AG04450 (cell line): ENCODE data around the gene UBAC1. TPM values are rescaled to one million over a fixed set of nuclear protein-coding genes. Genes with fewer than 3 reads are reported as not detected.
A peak's percentile ranks its signal among the peaks of the same experiment; 100 is the strongest.

Experiments
- CTCF ChIA-PET: fragments of 300-600, 350-600 bp; formaldehyde crosslinking; extraction: SDS; loops from one replicate; lab custom pipeline; 2022; ENCODE audit warnings: antibody characterized with exemption, inconsistent platforms; lab: Charles Lee
- POLR2A ChIA-PET: fragments of 350-600 bp; formaldehyde crosslinking; extraction: SDS; loops from one replicate; lab custom pipeline; 2021; ENCODE audit warnings: antibody characterized with exemption, inconsistent platforms; lab: Yijun Ruan, JAX
- DNase-seq: peaks from one replicate; pipeline ENCODE4 v3.0.0-alpha.2; 2011; ENCODE audit warnings: low read depth, low spot score
- H3K27ac ChIP-seq: one replicate; pipeline ENCODE4 v1.5.1; 2012; ENCODE audit warnings: low read depth, low read length, control low read depth
- H3K27me3 ChIP-seq: one replicate; pipeline ENCODE4 v1.6.0; 2012; ENCODE audit warnings: low read length; ENCODE audit not compliant: control insufficient read depth, insufficient read depth
- H3K4me3 ChIP-seq: 2 replicates; pipeline ENCODE4 v1.5.1; 2011; ENCODE audit warnings: mild to moderate bottlenecking, low read depth, low read length, control low read depth
- H3K9me3 ChIP-seq: 2 replicates; pipeline ENCODE4 v1.5.1; 2012; ENCODE audit warnings: low read length; ENCODE audit not compliant: control insufficient read depth, insufficient read depth
- CTCF ChIP-seq: IDR thresholded peaks from 2 replicates; pipeline ENCODE4 v1.5.1; 2011; ENCODE audit warnings: low read depth, low read length, control low read depth, inconsistent platforms
- polyA plus RNA-seq: library from polyadenylated mRNA; depleted of rRNA; stranded (reverse); fragments of >200 nt; gene quantifications from 2 replicates; pipeline ENCODE4 v1.2.3, GENCODE V29; 2011

UBAC1 gene
- polyA plus RNA-seq, 1 experiment: 35.8 TPM

GRCh38 chr9:135994501-135995192 is 33.5 kb upstream of the UBAC1 start:
- POLR2A ChIA-PET: no interaction called here
- TF ChIP-seq CTCF: no peak
- peaks cover 6% of the 10 kb centered on the region for H3K27me3 ChIP-seq
- no peak for DNase-seq
- H3K4me3 ChIP-seq: no peak overlapping the region
- CTCF ChIA-PET: no interaction called here
- no peak overlapping the region for H3K27ac ChIP-seq
- no peaks in the 10 kb centered on the region; the same call in 1 of the 2 replicates for H3K9me3 ChIP-seq

GRCh38 chr9:135993765-135994500 is 32.8 kb upstream of the UBAC1 start:
- CTCF ChIA-PET: no interaction called here
- no peak for DNase-seq
- POLR2A ChIA-PET: no interaction called here
- H3K4me3 ChIP-seq: no peak overlapping the region
- peaks cover 10% of the 10 kb centered on the region for H3K27me3 ChIP-seq
- TF ChIP-seq CTCF: no peak
- no peaks in the 10 kb centered on the region; the same call in 1 of the 2 replicates for H3K9me3 ChIP-seq
- no peak overlapping the region for H3K27ac ChIP-seq

- ChIA-PET CTCF (no interaction called here), POLR2A (no interaction called here)
- TF ChIP-seq CTCF: no peak
- Histone ChIP-seq H3K27ac (peak overlapping the region; percentile 91), H3K27me3 (peaks cover 14% of the 10 kb centered on the region), H3K9me3 (no peaks in the 10 kb centered on the region; the same call in 1 of the 2 replicates), H3K4me3 (0 out of 2 replicates have a peak overlapping the region, but pooled peaks have one; percentile 10)
- no peak for DNase-seq
Observed at GRCh38 chr9:135993409-135993742, 32.2 kb upstream of the UBAC1 start.

GRCh38 chr9:135992486-135993408 is 31.6 kb upstream of the UBAC1 start:
- no peak for TF ChIP-seq CTCF
- ChIA-PET CTCF (no interaction called here), POLR2A (interaction anchor here (0.7 kb wide), 1 partner anchor 15 kb away, joined by 3 read pairs; no protein-coding TSS in a partner anchor)
- peak; percentile 65 for DNase-seq
- Histone ChIP-seq H3K27ac (peak overlapping the region; percentile 91), H3K9me3 (no peaks in the 10 kb centered on the region; the same call in 1 of the 2 replicates), H3K27me3 (peaks cover 18% of the 10 kb centered on the region), H3K4me3 (peak overlapping the region; percentile 45)
